WTC11 (cell line): ENCODE results near the gene TMEM258. TPM values are rescaled to one million over a fixed set of nuclear protein-coding genes. Genes with fewer than 3 reads are reported as not detected.

ENCODE experiments used
- ATAC-seq: fragments of 200-7000 bp; cut with Tn5 transposase; 2 replicates; pipeline ENCODE4 v1.10.0; 2021; ENCODE audit warnings: mild to moderate bottlenecking, moderate library complexity
- CTCF ChIA-PET: fragments of 300-600 bp; sonication (Branson Sonifier 250); formaldehyde crosslinking; loops from one replicate; lab custom pipeline; 2021; ENCODE audit warnings: antibody characterized with exemption; lab: Charles Lee
- POLR2A ChIA-PET: fragments of 350-600 bp; sonication (Branson Sonifier 250); formaldehyde crosslinking; loops from one replicate; lab custom pipeline; 2021; ENCODE audit warnings: antibody characterized with exemption; lab: Charles Lee
- DNase-seq: peaks from one replicate; pipeline ENCODE4 v3.0.0; 2021; ENCODE audit warnings: low spot score
- H3K27ac Mint-ChIP-seq: 2 replicates; pipeline ENCODE4 v1.8.0; 2021; ENCODE audit warnings: mixed read lengths
- H3K27me3 Mint-ChIP-seq: 2 replicates; pipeline ENCODE4 v1.8.0; 2021; ENCODE audit warnings: low read depth, mild to moderate bottlenecking, moderate library complexity, mixed read lengths
- H3K36me3 Mint-ChIP-seq: 2 replicates; pipeline ENCODE4 v1.8.0; 2021; ENCODE audit warnings: mixed read lengths
- H3K4me1 Mint-ChIP-seq: 2 replicates; pipeline ENCODE4 v1.8.0; 2022; ENCODE audit warnings: mixed read lengths
- H3K4me3 Mint-ChIP-seq: 2 replicates; pipeline ENCODE4 v1.8.0; 2021; ENCODE audit warnings: mild to moderate bottlenecking, moderate library complexity, mixed read lengths
- H3K9me3 Mint-ChIP-seq: 2 replicates; pipeline ENCODE4 v1.8.0; 2021; ENCODE audit warnings: mixed read lengths
- ATF1 ChIP-seq: sonication (generic); formaldehyde crosslinking; IDR thresholded peaks from 2 replicates; pipeline ENCODE4 v1.8.1; 2023; ENCODE audit warnings: mild to moderate bottlenecking, moderate library complexity, missing genetic modification reagents
- ELF4 ChIP-seq: sonication (generic); formaldehyde crosslinking; IDR thresholded peaks from 2 replicates; pipeline ENCODE4 v1.8.1; 2022; ENCODE audit warnings: low read depth, mild to moderate bottlenecking, moderate library complexity, missing genetic modification reagents
- FOXJ3 ChIP-seq: sonication (generic); formaldehyde crosslinking; IDR thresholded peaks from 2 replicates; pipeline ENCODE4 v1.9.0; 2021; ENCODE audit warnings: missing genetic modification reagents, mild to moderate bottlenecking, borderline replicate concordance
- GTF2I ChIP-seq: fragments of 250-450 bp; sonication (Bioruptor Pico); conservative IDR thresholded peaks from 2 replicates; pipeline ENCODE4 v1.4.0; 2021; ENCODE audit warnings: mild to moderate bottlenecking
- HMGA2 ChIP-seq: fragments of 250-450 bp; sonication (Bioruptor Pico); IDR thresholded peaks from 2 replicates; pipeline ENCODE4 v1.4.0; 2021; ENCODE audit warnings: mild to moderate bottlenecking, moderate library complexity
- JAZF1 ChIP-seq: fragments of 250-450 bp; sonication (Bioruptor Pico); IDR thresholded peaks from 2 replicates; pipeline ENCODE4 v1.9.0; 2021; ENCODE audit warnings: moderate library complexity, mild to moderate bottlenecking, inconsistent platforms
- MXD4 ChIP-seq: fragments of 250-450 bp; sonication (Bioruptor Pico); IDR thresholded peaks from 2 replicates; pipeline ENCODE4 v1.8.0; 2021; ENCODE audit warnings: mild to moderate bottlenecking, moderate library complexity, borderline replicate concordance
- SMAD4 ChIP-seq: sonication (generic); formaldehyde crosslinking; IDR thresholded peaks from 2 replicates; pipeline ENCODE4 v1.8.0; 2022; ENCODE audit warnings: mild to moderate bottlenecking, missing genetic modification reagents
- SOX15 ChIP-seq: fragments of 250-450 bp; sonication (Bioruptor Pico); IDR thresholded peaks from 2 replicates; pipeline ENCODE4 v1.9.0; 2021; ENCODE audit warnings: mild to moderate bottlenecking
- ZNF232 ChIP-seq: sonication (generic); formaldehyde crosslinking; IDR thresholded peaks from 2 replicates; pipeline ENCODE4 v1.8.0; 2022; ENCODE audit warnings: mild to moderate bottlenecking, missing genetic modification reagents
- ZNF396 ChIP-seq: fragments of 250-450 bp; sonication (Bioruptor Pico); IDR thresholded peaks from 2 replicates; pipeline ENCODE4 v1.8.0; 2021; ENCODE audit warnings: mild to moderate bottlenecking, moderate library complexity, borderline replicate concordance
- total RNA-seq: library from RNA; stranded (reverse); gene quantifications from 3 replicates; pipeline ENCODE4 v1.2.3, GENCODE V29; 2021
- TF ChIP-seq, protein P1 (sequence below): sonication (generic); formaldehyde crosslinking; IDR thresholded peaks from 2 replicates; pipeline ENCODE4 v1.8.0; 2023; ENCODE audit warnings: missing genetic modification reagents, mild to moderate bottlenecking, borderline replicate concordance
- TF ChIP-seq, protein P2 (sequence below): sonication (generic); formaldehyde crosslinking; IDR thresholded peaks from 2 replicates; pipeline ENCODE4 v1.8.1; 2022; ENCODE audit warnings: missing genetic modification reagents, borderline replicate concordance
- TF ChIP-seq, protein P3 (sequence below): sonication (generic); formaldehyde crosslinking; IDR thresholded peaks from 2 replicates; pipeline ENCODE4 v1.8.0; 2022; ENCODE audit warnings: mild to moderate bottlenecking, missing genetic modification reagents
- TF ChIP-seq, protein P4 (sequence below): sonication (generic); formaldehyde crosslinking; IDR thresholded peaks from 2 replicates; pipeline ENCODE4 v1.8.1; 2022; ENCODE audit warnings: low read depth, missing genetic modification reagents, borderline replicate concordance
- TF ChIP-seq, protein P5 (sequence below): sonication (generic); formaldehyde crosslinking; IDR thresholded peaks from 2 replicates; pipeline ENCODE4 v1.8.1; 2023; ENCODE audit warnings: mild to moderate bottlenecking, missing genetic modification reagents

The TMEM258 gene
- total RNA-seq, 1 experiment from 2014 or later = 175 TPM

DNA sequence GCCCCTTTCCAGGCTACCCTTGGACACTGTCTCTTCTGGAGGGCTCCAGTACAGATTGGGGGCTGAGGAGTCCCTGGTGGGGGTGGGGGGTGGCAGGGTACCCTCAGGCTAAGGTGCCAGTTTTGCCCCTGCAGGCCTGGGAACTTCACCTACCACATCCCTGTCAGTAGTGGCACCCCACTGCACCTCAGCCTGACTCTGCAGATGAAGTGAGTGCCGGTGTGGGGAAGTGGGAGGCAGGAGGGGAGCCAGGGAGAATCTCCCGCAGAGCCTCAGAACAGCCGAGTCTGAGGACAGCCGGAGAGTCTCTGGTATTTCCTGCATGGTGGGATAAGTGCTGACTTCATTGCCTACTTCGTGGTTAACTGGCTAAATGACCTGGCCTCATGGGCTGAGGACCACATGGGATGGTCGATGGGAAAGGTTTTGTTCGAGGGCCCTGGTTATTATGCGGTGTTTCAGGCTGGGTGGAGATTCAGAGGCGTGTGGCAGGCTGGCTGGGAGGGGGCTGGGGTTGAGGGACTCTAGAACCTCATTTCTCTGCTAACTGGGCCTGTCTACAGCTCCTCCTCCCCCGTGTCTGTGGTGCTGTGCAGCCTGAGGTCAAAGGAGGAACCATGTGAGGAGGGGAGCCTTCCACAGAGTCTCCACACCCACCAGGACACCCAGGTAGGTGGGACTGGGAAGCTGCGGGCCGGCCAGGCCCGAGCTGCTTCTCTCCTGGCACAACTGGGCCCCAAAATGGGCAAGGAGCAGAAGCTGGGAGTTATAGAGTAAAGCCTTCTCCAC lies 8.5 kb downstream of the TMEM258 start (continued):
- TF ChIP-seq, protein P1, sequence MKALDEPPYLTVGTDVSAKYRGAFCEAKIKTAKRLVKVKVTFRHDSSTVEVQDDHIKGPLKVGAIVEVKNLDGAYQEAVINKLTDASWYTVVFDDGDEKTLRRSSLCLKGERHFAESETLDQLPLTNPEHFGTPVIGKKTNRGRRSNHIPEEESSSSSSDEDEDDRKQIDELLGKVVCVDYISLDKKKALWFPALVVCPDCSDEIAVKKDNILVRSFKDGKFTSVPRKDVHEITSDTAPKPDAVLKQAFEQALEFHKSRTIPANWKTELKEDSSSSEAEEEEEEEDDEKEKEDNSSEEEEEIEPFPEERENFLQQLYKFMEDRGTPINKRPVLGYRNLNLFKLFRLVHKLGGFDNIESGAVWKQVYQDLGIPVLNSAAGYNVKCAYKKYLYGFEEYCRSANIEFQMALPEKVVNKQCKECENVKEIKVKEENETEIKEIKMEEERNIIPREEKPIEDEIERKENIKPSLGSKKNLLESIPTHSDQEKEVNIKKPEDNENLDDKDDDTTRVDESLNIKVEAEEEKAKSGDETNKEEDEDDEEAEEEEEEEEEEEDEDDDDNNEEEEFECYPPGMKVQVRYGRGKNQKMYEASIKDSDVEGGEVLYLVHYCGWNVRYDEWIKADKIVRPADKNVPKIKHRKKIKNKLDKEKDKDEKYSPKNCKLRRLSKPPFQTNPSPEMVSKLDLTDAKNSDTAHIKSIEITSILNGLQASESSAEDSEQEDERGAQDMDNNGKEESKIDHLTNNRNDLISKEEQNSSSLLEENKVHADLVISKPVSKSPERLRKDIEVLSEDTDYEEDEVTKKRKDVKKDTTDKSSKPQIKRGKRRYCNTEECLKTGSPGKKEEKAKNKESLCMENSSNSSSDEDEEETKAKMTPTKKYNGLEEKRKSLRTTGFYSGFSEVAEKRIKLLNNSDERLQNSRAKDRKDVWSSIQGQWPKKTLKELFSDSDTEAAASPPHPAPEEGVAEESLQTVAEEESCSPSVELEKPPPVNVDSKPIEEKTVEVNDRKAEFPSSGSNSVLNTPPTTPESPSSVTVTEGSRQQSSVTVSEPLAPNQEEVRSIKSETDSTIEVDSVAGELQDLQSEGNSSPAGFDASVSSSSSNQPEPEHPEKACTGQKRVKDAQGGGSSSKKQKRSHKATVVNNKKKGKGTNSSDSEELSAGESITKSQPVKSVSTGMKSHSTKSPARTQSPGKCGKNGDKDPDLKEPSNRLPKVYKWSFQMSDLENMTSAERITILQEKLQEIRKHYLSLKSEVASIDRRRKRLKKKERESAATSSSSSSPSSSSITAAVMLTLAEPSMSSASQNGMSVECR = no peak
- TF ChIP-seq, protein P2, sequence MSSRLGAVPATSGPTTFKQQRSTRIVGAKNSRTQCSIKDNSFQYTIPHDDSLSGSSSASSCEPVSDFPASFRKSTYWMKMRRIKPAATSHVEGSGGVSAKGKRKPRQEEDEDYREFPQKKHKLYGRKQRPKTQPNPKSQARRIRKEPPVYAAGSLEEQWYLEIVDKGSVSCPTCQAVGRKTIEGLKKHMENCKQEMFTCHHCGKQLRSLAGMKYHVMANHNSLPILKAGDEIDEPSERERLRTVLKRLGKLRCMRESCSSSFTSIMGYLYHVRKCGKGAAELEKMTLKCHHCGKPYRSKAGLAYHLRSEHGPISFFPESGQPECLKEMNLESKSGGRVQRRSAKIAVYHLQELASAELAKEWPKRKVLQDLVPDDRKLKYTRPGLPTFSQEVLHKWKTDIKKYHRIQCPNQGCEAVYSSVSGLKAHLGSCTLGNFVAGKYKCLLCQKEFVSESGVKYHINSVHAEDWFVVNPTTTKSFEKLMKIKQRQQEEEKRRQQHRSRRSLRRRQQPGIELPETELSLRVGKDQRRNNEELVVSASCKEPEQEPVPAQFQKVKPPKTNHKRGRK (CRISPR knock-in tag) = no peak
- TF ChIP-seq ZNF232 = no peak
- TF ChIP-seq, protein P3, sequence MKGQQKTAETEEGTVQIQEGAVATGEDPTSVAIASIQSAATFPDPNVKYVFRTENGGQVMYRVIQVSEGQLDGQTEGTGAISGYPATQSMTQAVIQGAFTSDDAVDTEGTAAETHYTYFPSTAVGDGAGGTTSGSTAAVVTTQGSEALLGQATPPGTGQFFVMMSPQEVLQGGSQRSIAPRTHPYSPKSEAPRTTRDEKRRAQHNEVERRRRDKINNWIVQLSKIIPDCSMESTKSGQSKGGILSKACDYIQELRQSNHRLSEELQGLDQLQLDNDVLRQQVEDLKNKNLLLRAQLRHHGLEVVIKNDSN (CRISPR knock-in tag) = no peak
- TF ChIP-seq SMAD4 (CRISPR knock-in tag) = no peak
- TF ChIP-seq ZNF396 = no peak
- no peak for TF ChIP-seq GTF2I
- no peak for TF ChIP-seq MXD4

DNA sequence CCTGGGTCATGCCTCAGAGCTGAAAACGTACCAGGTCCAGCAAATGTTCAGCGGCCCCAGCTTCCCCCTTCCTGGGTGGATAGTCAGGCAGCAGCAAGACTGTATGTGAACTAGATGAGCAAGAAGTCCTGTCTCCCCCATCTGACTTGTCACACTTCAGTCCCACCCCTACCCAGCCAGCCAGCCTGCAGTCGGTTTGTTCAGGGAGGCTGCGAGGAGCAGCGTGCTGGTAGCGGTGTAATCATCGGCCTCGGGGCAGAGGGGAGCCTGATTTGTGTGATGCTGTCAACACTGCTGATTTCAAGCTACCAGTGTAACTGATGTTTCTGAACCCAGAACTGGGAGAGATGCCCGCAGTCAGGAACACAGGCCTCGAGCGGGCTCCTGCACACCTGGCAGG lies 9.6 kb downstream of the TMEM258 start:
- ChIA-PET POLR2A (no interaction called here), CTCF (interaction anchor here (1.4 kb wide), 2 partner anchors 9 to 35 kb away, joined by 3 to 9 read pairs; no protein-coding TSS in a partner anchor)
- TF ChIP-seq SOX15 (CRISPR knock-in tag) (no peak), ELF4 (CRISPR knock-in tag) (no peak), FOXJ3 (CRISPR knock-in tag) (no peak), JAZF1 (CRISPR knock-in tag) (no peak), HMGA2 (no peak), ATF1 (no peak)
- TF ChIP-seq, protein P4, sequence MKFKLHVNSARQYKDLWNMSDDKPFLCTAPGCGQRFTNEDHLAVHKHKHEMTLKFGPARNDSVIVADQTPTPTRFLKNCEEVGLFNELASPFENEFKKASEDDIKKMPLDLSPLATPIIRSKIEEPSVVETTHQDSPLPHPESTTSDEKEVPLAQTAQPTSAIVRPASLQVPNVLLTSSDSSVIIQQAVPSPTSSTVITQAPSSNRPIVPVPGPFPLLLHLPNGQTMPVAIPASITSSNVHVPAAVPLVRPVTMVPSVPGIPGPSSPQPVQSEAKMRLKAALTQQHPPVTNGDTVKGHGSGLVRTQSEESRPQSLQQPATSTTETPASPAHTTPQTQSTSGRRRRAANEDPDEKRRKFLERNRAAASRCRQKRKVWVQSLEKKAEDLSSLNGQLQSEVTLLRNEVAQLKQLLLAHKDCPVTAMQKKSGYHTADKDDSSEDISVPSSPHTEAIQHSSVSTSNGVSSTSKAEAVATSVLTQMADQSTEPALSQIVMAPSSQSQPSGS (CRISPR knock-in tag) = no peak
- TF ChIP-seq, protein P5, sequence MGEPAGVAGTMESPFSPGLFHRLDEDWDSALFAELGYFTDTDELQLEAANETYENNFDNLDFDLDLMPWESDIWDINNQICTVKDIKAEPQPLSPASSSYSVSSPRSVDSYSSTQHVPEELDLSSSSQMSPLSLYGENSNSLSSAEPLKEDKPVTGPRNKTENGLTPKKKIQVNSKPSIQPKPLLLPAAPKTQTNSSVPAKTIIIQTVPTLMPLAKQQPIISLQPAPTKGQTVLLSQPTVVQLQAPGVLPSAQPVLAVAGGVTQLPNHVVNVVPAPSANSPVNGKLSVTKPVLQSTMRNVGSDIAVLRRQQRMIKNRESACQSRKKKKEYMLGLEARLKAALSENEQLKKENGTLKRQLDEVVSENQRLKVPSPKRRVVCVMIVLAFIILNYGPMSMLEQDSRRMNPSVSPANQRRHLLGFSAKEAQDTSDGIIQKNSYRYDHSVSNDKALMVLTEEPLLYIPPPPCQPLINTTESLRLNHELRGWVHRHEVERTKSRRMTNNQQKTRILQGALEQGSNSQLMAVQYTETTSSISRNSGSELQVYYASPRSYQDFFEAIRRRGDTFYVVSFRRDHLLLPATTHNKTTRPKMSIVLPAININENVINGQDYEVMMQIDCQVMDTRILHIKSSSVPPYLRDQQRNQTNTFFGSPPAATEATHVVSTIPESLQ (CRISPR knock-in tag) = no peak
- Mint-ChIP-seq H3K4me3 (no peak overlapping the region), H3K27ac (no peak overlapping the region), H3K27me3 (peaks cover 3% of the 10 kb centered on the region; the same call in 1 of the 2 replicates), H3K36me3 (peaks cover 22% of the 10 kb centered on the region), H3K4me1 (no peaks in the 10 kb centered on the region), H3K9me3 (no peaks in the 10 kb centered on the region)
- DNase-seq = no peak
- ATAC-seq = no peak
